BE2C (cell line): ENCODE measurements around the gene LONRF2.
"Not testable (repeated sequence)": the region's sequence is repeated elsewhere in the genome, so short reads cannot be mapped to it uniquely, and the experiment has no call there.

Experiments used
- DNase-seq: peaks from one replicate; pipeline ENCODE4 v3.0.0-alpha.2; 2020
- H3K27me3 ChIP-seq: fragments of 250-450 bp; sonication (Bioruptor Pico); 2 replicates; pipeline ENCODE4 v1.5.1; 2020; ENCODE audit warnings: mild to moderate bottlenecking
- H3K36me3 ChIP-seq: fragments of 250-450 bp; sonication (Bioruptor Pico); 2 replicates; pipeline ENCODE4 v1.5.1; 2020; ENCODE audit warnings: mild to moderate bottlenecking
- H3K4me1 ChIP-seq: fragments of 250-450 bp; sonication (Bioruptor Pico); 2 replicates; pipeline ENCODE4 v1.5.1; 2020
- H3K4me3 ChIP-seq: 2 replicates; pipeline ENCODE4 v1.5.1; 2011; ENCODE audit warnings: low read depth, low read length
- H3K9me3 ChIP-seq: fragments of 250-450 bp; sonication (Bioruptor Pico); 2 replicates; pipeline ENCODE4 v1.5.1; 2020
- CTCF ChIP-seq: IDR thresholded peaks from 2 replicates; pipeline ENCODE4 v1.5.1; 2012; ENCODE audit warnings: mild to moderate bottlenecking, low read depth, low read length

Gene LONRF2

GRCh38 chr2:100352521-100352920 lies 30.2 kb upstream of the LONRF2 start:
- Histone ChIP-seq H3K9me3 (no peaks in the 10 kb centered on the region), H3K27me3 (no peaks in the 10 kb centered on the region), H3K4me1 (no peaks in the 10 kb centered on the region), H3K36me3 (no peaks in the 10 kb centered on the region), H3K4me3 (no peak overlapping the region)
- TF ChIP-seq CTCF: no peak
- DNase-seq: no peak

- no peaks in the 10 kb centered on the region for H3K4me1 ChIP-seq
- no peak for TF ChIP-seq CTCF
- no peaks in the 10 kb centered on the region for H3K27me3 ChIP-seq
- H3K9me3 ChIP-seq: no peaks in the 10 kb centered on the region
- DNase-seq: no peak
- no peak overlapping the region for H3K4me3 ChIP-seq
- H3K36me3 ChIP-seq: no peaks in the 10 kb centered on the region
Observed at GRCh38 chr2:100350661-100351185, 28.4 kb upstream of the LONRF2 start.

- H3K27me3 ChIP-seq, H3K36me3 ChIP-seq, H3K4me3 ChIP-seq, DNase-seq, H3K4me1 ChIP-seq, H3K9me3 ChIP-seq: not testable (repeated sequence)
Observed at GRCh38 chr2:100345144-100345543, 22.8 kb upstream of the LONRF2 start.

GRCh38 chr2:100344433-100344832 lies 22.1 kb upstream of the LONRF2 start:
- Histone ChIP-seq H3K9me3 (no peaks in the 10 kb centered on the region), H3K4me1 (no peaks in the 10 kb centered on the region), H3K27me3 (no peaks in the 10 kb centered on the region), H3K4me3 (no peak overlapping the region), H3K36me3 (no peaks in the 10 kb centered on the region)
- no peak for DNase-seq
- no peak for TF ChIP-seq CTCF

GRCh38 chr2:100342466-100342865 lies 20.2 kb upstream of the LONRF2 start:
- H3K27me3 ChIP-seq, H3K9me3 ChIP-seq, H3K4me3 ChIP-seq, DNase-seq, H3K4me1 ChIP-seq, H3K36me3 ChIP-seq: not testable (repeated sequence)

- H3K9me3 ChIP-seq: no peaks in the 10 kb centered on the region
- H3K27me3 ChIP-seq: no peaks in the 10 kb centered on the region
- no peaks in the 10 kb centered on the region for H3K4me1 ChIP-seq
- no peaks in the 10 kb centered on the region for H3K36me3 ChIP-seq
- no peak overlapping the region for H3K4me3 ChIP-seq
- TF ChIP-seq CTCF: no peak
- no peak for DNase-seq
Observed at GRCh38 chr2:100339823-100340222, 17.5 kb upstream of the LONRF2 start.

GRCh38 chr2:100334929-100335328 lies 12.6 kb upstream of the LONRF2 start:
- no peak for DNase-seq
- Histone ChIP-seq H3K36me3 (no peaks in the 10 kb centered on the region), H3K9me3 (no peaks in the 10 kb centered on the region), H3K4me3 (no peak overlapping the region), H3K27me3 (no peaks in the 10 kb centered on the region), H3K4me1 (no peaks in the 10 kb centered on the region)
- TF ChIP-seq CTCF: no peak
